Left lung (tissue), 10 donors: ENCODE results near the gene SRSF8. TPM values are rescaled to one million over a fixed set of nuclear protein-coding genes. Genes with fewer than 3 reads are reported as not detected.
A peak's percentile ranks its signal among the peaks of the same experiment; 100 is the strongest.
"Not testable (repeated sequence)": the region's sequence is repeated elsewhere in the genome, so short reads cannot be mapped to it uniquely, and the experiment has no call there.

Experiments used
- ATAC-seq: fragments of 200-7000 bp; cut with Tn5 transposase; one replicate; pipeline ENCODE4 v1.9.1; 2020; ENCODE audit warnings: moderate library complexity
- DNase-seq, 4 donors: peaks; one replicate each; pipeline ENCODE4 v3.0.0-alpha.2; 2013 to 2020
- H3K27ac ChIP-seq, 2 donors: fragments of 200-600 bp; sonication (generic) in 1 of 2; one replicate each; pipeline versions ENCODE4 v1.5.0 to v1.8.0; 2020 to 2021
- H3K27me3 ChIP-seq, 2 donors: fragments of 200-600 bp; sonication (generic) in 1 of 2; one replicate each; pipeline versions ENCODE4 v1.5.0 to v1.8.0; 2020 to 2021
- H3K36me3 ChIP-seq, 2 donors: fragments of 200-600 bp; sonication (generic) in 1 of 2; one replicate each; pipeline versions ENCODE4 v1.5.0 to v1.8.0; 2020 to 2021
- H3K4me1 ChIP-seq, 2 donors: fragments of 200-600 bp; one replicate each; pipeline ENCODE4 v1.8.0; 2021
- H3K4me3 ChIP-seq, 2 donors: fragments of 200-600 bp; sonication (generic) in 1 of 2; one replicate each; pipeline versions ENCODE4 v1.5.0 to v1.8.0; 2020 to 2021; ENCODE audit warnings: mild to moderate bottlenecking in 1 of 2
- H3K9me3 ChIP-seq, 2 donors: fragments of 200-600 bp; sonication (generic) in 1 of 2; one replicate each; pipeline versions ENCODE4 v1.5.0 to v1.8.0; 2020 to 2021
- CTCF ChIP-seq, 2 donors: fragments of 200-600 bp; sonication (generic) in 1 of 2; IDR thresholded peaks; one replicate each; pipeline versions ENCODE4 v1.5.0 to v1.8.0; 2021; ENCODE audit warnings: antibody characterized with exemption in 2 of 2
- intact Hi-C, 2 donors: fragments of 100-400 bp; cut with DNase I; formaldehyde crosslinking; loops; one replicate each; pipeline versions ENCODE4 v1.11.2 to v1.14.2; 2022
- polyA plus RNA-seq, 6 donors: library from polyadenylated mRNA; unstranded; fragments of 120-200 nt; gene quantifications; one replicate each; pipeline ENCODE4 v1.2.1, GENCODE V29; 2013; ENCODE audit not compliant: insufficient read length in 6 of 6
- total RNA-seq, 2 donors: library from RNA; stranded (reverse); fragmentation: NEBNext Ultra II Directional; extraction: Animal tissue kit (Norgen Biotek cat#: 25700); gene quantifications; one replicate each; pipeline ENCODE4 v1.2.1, GENCODE V29; 2021
- donor health status: DM: no; HTN: yes; CAD: no.
- donor health status: DM: no; HTN: no; CAD: no.

The SRSF8 gene
- total and polyA plus RNA-seq, 8 donors, result 27.5 to 48.4 (median 44.4) TPM

- no peak overlapping the region for H3K27ac ChIP-seq
- intact Hi-C loops, result no loop called here
- no peaks in the 10 kb centered on the region for H3K9me3 ChIP-seq
- H3K27me3 ChIP-seq, result no peaks in the 10 kb centered on the region
- DNase-seq (no peak), ATAC-seq (no peak)
- no peak overlapping the region for H3K4me3 ChIP-seq
- peaks cover 0 to 6% of the 10 kb centered on the region in 2 donors for H3K36me3 ChIP-seq
- peaks cover 0 to 4% of the 10 kb centered on the region in 2 donors for H3K4me1 ChIP-seq
- no peak for TF ChIP-seq CTCF (IDR thresholded peaks at IDR 0.05)
These were observed 38.1 kb downstream of the SRSF8 start for GRCh38 chr11:95104856-95105255.

- DNase-seq (no peak), ATAC-seq (peak; percentile 89)
- Histone ChIP-seq H3K27me3 (no peaks in the 10 kb centered on the region), H3K36me3 (peaks cover 0 to 8% of the 10 kb centered on the region in 2 donors), H3K27ac (peak overlapping the region; percentile 67 to 75), H3K4me1 (peaks cover 0 to 4% of the 10 kb centered on the region in 2 donors), H3K4me3 (no peak overlapping the region), H3K9me3 (no peaks in the 10 kb centered on the region)
- no peak for TF ChIP-seq CTCF (IDR thresholded peaks at IDR 0.05)
- intact Hi-C loops, result no loop called here
These were observed 41.5 kb downstream of the SRSF8 start for GRCh38 chr11:95108159-95108611.

GRCh38 chr11:95108671-95109551, 42.2 kb downstream of the SRSF8 start:
- Histone ChIP-seq H3K4me1 (peaks cover 0 to 4% of the 10 kb centered on the region in 2 donors), H3K27ac (peak overlapping the region; percentile 67 to 75), H3K9me3 (no peaks in the 10 kb centered on the region), H3K36me3 (peaks cover 0 to 8% of the 10 kb centered on the region in 2 donors), H3K27me3 (no peaks in the 10 kb centered on the region), H3K4me3 (no peak overlapping the region)
- DNase-seq (no peak), ATAC-seq (peak; percentile 29)
- intact Hi-C loops, result no loop called here
- TF ChIP-seq CTCF (IDR thresholded peaks at IDR 0.05), result no peak

- ATAC-seq, DNase-seq, H3K36me3 ChIP-seq, H3K9me3 ChIP-seq, H3K27me3 ChIP-seq, intact Hi-C loops, H3K4me3 ChIP-seq, H3K27ac ChIP-seq, H3K4me1 ChIP-seq: not testable (repeated sequence)
These were observed 44.8 kb downstream of the SRSF8 start for GRCh38 chr11:95111471-95111870.

- H3K36me3 ChIP-seq, result peaks cover 0 to 8% of the 10 kb centered on the region in 2 donors
- TF ChIP-seq CTCF (IDR thresholded peaks at IDR 0.05), result no peak
- H3K4me1 ChIP-seq, result peaks cover 0 to 4% of the 10 kb centered on the region in 2 donors
- intact Hi-C loops, result no loop called here
- H3K4me3 ChIP-seq, result no peak overlapping the region
- no peak overlapping the region for H3K27ac ChIP-seq
- no peaks in the 10 kb centered on the region for H3K27me3 ChIP-seq
- ATAC-seq (no peak), DNase-seq (no peak)
- no peaks in the 10 kb centered on the region for H3K9me3 ChIP-seq
These were observed 45.3 kb downstream of the SRSF8 start for GRCh38 chr11:95111923-95112540.
